Forelimb muscle (tissue), 1 donor: Measurements from ENCODE around the gene GOLPH3. TPM values are rescaled to one million over a fixed set of nuclear protein-coding genes. Genes with fewer than 3 reads are reported as not detected.

Experiments used
- DNase-seq: peaks from one replicate; pipeline ENCODE4 v3.0.0-alpha.2; 2013; ENCODE audit warnings: low read depth
- polyA plus RNA-seq: library from polyadenylated mRNA; unstranded; fragments of 120-200 nt; gene quantifications from one replicate; pipeline ENCODE4 v1.2.1, GENCODE V29; 2013; ENCODE audit not compliant: insufficient read length

GOLPH3 gene
- polyA plus RNA-seq, 1 donor: 49.7 TPM

DNA sequence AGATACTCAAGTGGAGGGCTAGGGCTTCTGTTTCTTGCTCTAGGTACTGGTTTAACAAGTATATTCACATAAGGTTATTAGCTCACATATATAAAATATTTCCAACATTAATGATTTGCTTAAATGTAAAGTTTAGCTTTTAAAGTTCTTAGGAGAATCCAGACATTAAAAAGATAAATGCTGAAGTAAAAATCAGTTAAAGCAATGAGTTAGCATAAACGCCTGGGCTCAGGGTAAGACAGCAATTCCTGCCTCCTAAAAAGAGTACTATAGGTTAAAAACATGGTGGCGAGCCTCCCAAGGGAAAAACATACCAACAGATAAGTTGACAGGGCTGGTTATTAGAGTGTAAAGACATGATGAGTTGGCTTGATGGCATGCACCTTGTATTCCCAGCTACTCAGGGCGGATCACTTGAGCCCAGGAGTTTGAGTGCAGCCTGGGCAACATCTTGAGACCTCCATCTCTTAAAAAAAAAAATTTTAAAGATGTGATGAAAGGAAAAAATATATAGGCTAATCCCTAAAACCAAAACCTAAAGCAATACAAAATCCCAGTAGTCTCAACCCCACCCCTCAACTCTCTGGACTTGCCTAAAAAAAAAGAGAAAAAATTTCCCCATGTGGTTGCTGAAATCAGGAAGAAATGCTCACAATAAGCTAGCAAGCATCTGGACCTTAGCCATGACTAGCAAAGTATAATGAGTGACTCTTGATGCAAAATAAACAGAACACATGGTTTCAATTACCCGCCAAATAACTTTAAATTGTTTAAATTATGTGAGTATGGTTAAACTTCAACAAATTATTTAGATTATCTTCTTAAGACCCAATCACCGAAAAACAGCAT, 3.6 kb downstream of the GOLPH3 start:
- no peak for DNase-seq

DNA sequence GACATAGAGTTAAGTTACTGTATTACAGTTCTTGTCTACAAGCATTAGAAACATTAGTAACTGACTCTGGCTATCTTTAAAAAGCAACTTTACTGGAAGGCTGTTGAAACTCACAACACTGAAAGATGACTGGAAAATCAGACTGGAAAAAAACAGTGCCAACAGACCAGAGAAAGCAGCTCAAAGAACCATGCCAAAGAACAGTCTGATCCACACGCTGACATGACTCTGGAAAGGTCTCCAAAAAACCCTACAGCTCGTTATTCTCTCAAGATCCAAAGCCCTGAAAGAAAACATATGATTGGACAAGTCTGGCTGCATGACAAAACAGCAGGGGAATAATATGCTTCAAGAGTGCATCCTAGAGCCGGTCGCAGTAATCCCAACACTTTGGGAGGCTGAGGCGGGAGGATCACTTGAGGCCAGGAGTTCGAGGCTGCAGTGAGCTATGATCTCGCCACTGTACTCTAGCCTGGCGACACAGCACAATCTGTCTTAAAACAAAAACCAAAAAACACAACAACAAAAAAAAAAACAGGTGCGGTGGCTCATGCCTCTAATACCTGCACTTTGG, 5.6 kb downstream of the GOLPH3 start:
- DNase-seq: no peak

GRCh38 chr5:32165597-32165996, 8.5 kb downstream of the GOLPH3 start:
- no peak for DNase-seq

GRCh38 chr5:32163785-32164184, 10.3 kb downstream of the GOLPH3 start:
- no peak for DNase-seq

GRCh38 chr5:32163053-32163452, 11.1 kb downstream of the GOLPH3 start:
- DNase-seq: no peak

GRCh38 chr5:32160228-32160627, 13.9 kb downstream of the GOLPH3 start:
- DNase-seq: no peak

DNA sequence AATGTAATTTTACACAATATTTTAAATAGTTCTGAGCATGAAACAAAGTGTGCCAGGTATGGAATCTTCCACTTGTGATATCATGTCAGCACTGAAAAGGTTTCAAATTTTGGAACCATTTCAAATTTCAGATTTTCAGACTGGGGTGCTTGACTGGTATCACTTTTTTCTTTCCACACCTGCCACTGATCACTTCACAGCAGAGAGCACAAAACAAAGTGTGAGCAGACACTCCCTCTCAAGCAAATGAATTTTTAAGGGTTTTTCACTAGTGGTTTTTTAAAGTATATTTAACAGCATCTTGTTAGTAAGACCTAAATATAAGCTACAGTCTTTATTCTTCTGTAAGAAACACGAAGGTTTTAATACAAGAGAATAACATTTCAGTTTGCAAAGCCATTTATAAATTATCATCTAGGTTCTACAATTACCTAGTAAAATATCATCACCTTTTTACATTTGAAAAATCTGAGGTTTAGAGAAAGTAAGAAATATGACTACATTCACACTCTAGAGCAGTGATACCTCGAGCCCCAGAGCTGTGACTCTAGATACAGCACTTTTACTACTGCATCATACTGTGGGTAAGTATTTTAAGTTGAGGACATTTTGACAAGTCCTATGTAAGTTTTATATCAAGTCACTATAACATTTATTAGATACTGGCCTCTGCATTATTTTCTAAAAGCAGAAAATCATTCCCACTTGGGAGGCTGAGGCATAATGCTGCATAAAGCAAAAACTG, 14.6 kb downstream of the GOLPH3 start:
- DNase-seq: no peak

GRCh38 chr5:32158679-32158975, 15.5 kb downstream of the GOLPH3 start:
- DNase-seq: no peak

- DNase-seq: no peak
Observed at GRCh38 chr5:32157078-32157477, 17.0 kb downstream of the GOLPH3 start.

- DNase-seq: no peak
Observed at GRCh38 chr5:32156635-32157034, 17.5 kb downstream of the GOLPH3 start.

- no peak for DNase-seq
Observed at GRCh38 chr5:32155211-32155610, 18.9 kb downstream of the GOLPH3 start.

DNA sequence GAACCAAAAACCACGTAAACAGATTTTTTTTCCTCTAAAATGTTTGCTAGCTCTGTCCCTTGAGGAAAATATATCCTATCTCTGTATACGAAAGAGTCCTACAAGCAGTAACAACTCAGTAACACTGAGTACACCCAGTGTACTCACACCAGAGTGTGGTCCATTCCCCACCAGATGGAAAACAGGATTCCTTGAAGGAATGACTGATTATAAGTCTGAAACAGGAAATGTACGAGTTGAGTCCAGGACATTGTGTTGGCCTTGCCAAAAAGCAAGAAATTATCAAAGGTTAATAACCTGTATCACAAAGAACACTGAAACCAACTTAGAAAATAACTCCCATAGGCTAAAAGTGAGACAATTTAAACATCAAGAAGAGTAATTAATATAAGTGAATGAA, 20.4 kb downstream of the GOLPH3 start:
- no peak for DNase-seq

- DNase-seq: no peak
Observed at GRCh38 chr5:32151198-32151597, 22.9 kb downstream of the GOLPH3 start.

GRCh38 chr5:32150366-32150765, 23.8 kb downstream of the GOLPH3 start:
- no peak for DNase-seq

- DNase-seq: no peak
Observed at GRCh38 chr5:32147959-32148358, 26.2 kb downstream of the GOLPH3 start.

GRCh38 chr5:32147236-32147635, 26.9 kb downstream of the GOLPH3 start:
- DNase-seq: no peak

- DNase-seq: no peak
Observed at GRCh38 chr5:32145378-32145777, 28.7 kb downstream of the GOLPH3 start.

DNA sequence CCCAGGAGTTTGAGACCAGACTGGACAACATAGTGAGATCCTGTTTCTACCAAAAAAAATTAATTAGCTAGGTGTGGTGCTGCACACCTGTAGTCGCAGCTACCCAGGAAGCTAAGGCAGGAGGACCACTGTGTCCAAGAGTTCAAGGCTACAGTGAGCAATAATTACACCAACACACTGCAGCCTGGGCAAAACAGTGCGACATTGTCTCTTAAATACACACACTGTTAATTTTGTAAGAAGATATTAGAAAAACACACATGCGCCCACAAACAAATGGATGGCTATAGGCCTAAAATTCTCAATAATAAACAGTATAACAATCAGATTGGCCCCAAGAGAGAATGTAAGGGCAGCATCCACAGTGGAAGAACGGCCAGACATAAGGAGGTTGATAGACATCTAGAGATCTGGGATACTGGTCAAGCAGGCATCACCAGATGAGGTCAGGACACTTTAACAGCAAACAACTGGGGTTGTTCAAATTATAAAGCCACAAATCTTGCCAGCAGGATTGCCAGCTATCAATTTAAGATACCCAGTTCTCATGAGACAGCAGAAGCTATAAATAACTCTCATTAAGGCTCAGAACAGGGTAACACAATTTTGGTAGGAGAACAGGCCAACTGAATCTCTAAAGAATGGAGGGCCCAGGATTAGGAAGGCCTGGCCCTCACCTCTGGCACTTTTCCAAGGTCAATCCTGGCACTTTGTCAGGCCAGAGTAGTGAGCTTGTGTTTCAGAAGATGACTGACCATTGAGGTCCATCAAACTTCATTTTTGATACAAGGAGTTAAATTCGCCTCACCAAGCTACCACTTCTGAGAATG, 29.5 kb downstream of the GOLPH3 start:
- no peak for DNase-seq

- DNase-seq: no peak
Observed at GRCh38 chr5:32143617-32144377, 30.3 kb downstream of the GOLPH3 start.

DNA sequence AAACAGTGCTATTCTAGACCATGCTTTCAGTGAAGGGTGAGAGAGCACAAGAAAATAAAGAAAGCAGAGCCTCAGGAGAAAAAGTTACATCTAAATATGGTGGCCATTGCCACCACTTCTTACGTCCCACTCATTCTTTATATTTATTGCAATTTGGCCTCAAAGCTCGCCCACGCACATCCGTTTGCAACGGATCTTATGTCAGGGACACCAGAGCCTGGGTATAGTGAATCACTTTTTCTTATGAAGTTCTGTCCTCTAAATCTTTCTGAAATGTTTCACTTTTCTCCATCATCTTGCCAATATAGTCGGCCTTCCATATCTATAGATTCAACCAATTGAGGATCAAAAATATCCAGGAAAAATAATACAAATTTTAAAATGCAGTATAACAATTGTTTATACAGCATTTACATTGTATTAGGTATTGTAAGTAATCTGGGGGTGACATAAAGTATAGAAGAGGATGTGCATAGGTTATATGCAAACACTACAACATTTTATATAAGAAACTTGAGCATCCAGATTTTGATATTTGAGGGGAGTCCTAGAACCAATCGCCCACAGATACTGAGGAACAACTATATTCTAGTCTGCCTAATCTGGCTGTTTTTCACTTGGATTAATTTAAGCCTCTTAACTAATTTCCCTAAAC, 35.2 kb downstream of the GOLPH3 start:
- DNase-seq: no peak

DNA sequence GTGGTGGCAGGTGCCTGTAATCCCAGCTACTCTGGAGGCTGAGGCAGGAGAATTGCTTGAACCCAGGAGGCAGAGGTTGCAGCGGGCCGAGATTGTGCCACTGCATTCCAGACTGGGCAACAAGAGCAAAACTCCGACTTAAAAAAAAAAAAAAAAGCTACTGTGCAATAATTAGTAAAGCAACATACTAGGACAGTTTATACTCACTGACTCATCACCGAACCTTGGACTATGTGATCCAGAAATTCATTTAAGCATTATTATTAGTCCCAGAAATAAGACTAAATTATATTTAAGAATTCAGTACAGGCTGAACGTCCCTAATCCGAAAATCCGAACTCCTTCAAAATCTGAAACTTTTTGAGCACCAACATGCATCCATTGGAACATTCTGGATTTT, 37.8 kb downstream of the GOLPH3 start:
- DNase-seq: no peak
